GM21619 (cell line): ENCODE data around the gene SPATS2L.

Experiments used
- ATAC-seq: cut with Tn5 transposase; IDR thresholded peaks from one replicate; pipeline ENCODE4 v1.9.1; 2021; ENCODE audit not compliant: unreplicated experiment

Gene SPATS2L

DNA sequence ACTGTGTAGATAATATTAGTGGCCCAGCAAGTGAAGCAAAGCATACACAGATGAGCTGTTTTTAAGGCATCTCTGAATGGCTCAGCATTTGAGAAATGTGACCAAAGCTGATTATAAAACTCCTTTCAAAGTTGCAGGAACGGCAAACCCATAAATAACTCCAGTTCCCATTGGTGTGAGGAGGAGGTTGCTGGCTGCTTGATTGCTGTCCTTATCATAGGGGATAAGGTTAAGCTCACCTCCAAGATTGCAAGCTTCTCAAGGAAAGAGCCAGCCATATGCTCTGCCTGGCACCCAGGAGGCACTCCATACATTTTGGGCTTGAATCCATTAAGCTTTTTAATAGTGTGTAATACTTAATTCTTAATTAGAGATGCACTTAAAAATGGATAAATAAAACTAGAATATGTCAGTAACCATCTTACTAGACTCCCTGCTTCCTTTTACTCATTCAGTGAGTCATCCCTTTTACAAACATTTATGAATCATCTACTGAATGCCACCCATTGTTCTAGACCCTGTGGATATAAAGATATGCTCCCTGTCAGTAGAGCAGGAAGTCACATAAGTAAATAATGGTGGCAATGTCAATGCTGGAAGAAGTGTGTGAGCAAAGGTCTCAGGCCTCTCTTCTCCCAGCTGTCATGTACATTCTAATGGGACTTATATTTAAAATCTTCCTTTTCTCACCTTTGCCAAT is 99.3 kb downstream of the SPATS2L start:
- ATAC-seq = peak; percentile 53

DNA sequence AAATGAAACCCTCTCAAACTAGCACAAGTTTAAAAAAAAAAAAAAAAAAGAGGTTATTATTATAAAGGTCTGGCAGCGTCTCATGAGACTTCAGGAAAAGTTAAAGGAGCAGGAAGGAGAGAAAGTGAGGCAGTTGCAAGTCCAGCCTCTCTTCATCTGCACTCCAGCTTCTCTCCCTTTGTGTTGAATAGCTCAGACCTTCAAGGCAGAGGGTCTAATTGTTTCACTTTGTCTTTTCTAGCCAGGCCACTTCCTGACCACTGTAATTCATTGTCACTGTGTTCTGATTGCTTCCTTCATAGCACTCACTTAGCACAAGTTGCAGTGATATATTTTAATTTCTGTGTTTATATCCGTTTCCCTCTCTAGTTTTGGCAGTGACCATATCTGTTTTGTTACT is 99.9 kb downstream of the SPATS2L start:
- ATAC-seq = peak; percentile 63

DNA sequence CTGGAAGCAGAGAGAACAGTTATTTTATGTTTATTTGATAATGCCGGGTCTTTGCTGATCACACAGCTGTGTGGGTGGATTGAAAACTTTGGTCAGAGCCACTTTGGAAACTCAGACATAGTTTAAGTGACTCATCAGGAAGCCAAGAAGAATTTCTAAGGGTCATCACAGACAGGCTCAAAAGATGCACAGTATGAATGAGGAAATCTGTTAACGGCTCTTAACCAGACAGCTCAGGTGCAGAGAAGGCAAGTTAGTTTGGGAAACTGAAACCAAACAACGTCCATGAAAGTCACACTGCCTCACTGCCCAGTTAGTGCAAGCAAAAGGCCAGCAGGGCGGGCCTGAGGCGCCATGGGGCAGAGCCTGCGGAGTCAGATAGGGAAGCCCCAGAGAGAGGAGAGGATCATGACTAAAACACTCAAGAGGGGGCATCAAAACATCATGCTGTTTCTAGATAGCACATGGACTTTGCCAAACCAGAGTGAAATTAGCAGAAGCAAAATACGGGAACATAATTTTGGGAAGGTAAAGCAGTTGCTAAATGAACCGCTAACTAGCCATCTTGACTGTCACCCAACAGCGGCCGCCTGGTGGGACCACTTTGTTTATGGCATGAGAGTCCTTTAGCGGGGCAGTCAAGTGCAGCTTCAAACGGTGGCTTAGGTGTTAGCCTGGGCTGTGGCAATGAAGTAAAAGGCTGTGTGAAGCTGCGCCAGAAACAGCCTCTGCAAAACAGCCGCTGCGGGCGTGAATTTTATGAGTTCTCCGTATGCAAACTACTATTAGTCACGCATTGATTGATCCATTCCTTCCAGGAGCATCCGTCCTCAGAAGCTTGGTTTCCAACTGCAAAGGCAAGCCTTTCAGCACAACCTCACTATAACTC is 102.2 kb downstream of the SPATS2L start:
- ATAC-seq = no peak

DNA sequence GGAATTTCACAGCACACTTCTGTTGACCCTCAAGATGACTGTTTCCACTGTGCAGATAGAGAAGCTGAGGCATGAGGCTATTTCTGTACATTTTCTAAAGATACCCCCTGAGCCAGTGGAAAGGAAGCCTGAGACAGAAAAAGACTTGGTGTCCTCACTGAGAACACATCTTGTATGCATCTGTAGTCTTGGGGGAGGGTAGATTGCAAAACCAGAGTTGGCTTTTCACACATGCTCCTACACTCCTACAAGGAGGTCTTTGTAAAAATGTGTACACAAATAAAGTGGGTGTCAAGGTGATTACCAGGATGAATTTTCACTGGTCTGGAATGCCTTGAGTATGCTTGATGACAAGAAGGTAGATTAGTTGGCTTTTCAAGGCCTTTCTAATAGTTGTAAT is 105.3 kb downstream of the SPATS2L start:
- no peak for ATAC-seq

DNA sequence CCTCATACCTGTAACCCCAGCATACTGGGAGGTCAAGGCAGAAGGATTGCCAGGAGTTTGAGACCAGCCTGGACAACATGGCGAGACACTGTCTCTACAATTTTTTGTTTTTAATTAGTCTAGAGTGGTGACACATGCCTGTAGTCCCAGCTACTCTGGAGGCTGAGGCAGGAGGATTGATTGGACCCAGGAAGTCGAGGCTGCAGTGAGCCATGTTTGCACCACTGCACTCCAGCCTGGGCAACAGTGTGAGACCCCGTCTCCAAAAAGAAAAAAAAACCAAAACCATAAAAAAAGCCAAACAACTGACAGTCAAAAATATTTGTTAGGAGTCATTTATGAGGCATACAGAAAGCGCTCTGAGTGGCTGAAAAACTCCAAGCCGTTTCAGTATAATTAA is 107.9 kb downstream of the SPATS2L start:
- ATAC-seq = no peak

DNA sequence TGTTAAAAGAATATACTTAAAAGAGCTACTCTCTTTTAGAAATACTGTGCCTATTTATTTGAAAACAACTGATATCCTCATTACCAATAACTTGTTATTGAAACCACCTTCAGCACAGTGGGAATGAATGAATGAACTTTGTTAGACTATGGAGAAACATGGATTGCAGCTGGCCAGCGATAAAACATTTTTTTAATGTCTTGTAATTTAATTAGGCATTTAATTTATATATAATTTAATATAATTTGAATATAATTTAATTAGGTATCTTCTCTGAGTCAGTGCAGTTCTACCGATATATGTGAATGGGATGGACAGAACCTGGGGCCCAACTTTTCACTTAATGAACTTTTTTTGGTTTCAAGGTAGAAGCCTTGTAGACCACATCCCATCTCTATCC is 109.0 kb downstream of the SPATS2L start:
- ATAC-seq = no peak

DNA sequence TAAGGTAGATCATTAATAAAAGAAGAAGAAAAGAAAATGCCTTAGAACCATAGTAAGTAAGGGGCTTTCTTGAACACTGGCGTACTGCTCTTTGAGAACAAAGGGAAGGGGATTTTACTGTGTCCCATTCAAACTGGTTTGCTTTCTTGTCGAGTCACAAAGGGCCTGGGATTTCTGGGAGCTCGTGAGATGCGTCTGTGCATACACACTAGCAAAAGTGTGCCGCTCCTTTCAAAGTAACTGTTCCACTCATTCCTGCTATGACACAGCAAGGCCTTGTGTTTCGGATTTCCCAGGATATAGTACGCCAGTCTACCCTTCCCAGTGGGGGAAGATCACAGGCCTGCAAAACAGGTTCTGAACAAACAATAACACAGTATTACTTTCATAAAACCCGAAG is 110.4 kb downstream of the SPATS2L start:
- ATAC-seq = no peak

DNA sequence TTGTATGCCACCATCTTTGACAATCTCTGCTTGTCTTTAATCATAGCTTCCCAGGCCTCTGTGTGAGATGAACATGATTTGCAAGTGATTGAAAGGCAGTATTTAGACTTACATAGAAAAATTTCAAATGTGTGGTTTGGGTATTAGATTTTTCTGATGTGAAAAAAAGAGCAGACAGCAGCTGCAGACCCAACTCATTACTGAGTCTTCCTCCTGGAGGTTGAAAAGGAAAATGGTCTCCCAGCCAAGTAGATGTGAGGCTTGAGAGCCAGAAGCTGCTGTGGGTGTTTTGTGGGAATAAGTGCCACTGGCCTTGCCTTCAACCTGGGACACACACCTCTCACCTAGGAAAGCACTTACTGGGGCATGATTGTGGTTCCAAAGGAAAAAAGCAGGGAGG is 110.9 kb downstream of the SPATS2L start:
- no peak for ATAC-seq

DNA sequence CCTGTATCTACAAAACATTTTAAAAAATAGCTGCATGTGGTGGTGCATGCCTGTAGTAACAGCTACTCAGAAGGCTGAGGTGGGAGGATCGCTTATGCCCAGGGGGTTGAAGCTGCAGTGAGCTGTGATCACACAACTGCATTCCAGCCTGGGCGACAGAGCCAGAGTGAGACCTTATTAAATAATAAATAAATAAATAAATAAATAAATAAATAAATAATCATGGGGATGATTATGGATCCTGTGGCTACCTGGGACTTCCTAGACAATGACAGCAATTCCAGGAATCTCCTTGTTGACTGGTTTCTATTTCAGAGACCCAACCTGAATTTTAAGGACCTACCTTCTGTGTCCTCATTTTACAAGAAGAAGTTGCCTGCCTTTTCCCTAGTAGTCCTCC is 111.9 kb downstream of the SPATS2L start:
- no peak for ATAC-seq

DNA sequence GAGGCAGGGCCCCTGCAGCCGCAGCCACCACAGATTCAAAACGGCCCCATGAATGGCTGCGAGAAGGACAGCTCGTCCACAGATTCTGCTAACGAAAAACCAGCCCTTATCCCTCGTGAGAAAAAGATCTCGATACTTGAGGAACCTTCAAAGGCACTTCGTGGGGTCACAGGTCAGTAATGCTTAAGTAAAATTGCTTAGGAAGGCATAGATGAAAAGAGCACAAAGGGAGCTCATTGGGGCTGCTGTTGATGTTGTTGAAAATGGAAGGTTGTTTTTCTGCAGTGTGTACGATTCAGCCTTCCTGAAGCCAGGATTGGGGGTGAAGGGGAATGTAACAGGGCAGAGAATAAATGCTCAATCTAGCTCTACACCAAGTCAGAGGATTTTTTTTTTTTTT is 112.8 kb downstream of the SPATS2L start:
- no peak for ATAC-seq

DNA sequence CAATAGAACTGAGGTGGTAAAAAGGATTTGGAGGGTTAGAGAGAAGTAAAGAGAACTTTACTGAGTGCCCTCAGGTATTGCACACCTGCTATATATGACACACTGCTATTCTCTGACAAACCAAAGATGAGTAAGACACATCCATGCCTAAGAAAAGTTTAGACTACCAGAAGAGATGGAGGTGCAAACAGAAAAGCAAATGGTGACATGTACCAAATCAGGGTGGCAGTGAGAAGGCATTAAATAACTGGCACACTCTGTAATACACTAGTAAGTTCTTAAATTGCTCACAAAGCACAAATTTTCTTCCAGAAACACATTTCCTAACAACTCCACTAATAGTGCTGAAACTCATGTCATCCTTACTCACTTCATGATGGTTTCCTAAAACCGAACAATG is 114.8 kb downstream of the SPATS2L start:
- no peak for ATAC-seq

DNA sequence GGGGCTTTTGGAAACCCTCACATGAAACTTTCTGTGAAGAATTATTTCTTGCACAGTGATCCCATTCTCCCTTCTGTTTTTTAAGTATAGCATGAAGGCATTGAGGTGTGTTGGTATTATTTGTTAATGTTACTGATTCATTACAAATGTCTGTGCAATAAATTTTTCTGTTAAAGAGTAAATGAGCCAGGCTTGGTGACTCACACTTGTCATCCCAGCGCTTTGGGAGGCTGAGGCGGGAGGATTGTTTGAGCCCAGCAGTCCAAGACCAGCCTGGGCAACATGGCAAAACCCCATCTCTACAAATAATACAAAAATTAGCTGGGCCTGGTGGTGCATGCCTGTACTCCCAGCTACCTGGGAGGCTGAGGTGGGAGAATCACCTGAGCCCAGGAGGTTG is 115.6 kb downstream of the SPATS2L start:
- ATAC-seq = no peak

DNA sequence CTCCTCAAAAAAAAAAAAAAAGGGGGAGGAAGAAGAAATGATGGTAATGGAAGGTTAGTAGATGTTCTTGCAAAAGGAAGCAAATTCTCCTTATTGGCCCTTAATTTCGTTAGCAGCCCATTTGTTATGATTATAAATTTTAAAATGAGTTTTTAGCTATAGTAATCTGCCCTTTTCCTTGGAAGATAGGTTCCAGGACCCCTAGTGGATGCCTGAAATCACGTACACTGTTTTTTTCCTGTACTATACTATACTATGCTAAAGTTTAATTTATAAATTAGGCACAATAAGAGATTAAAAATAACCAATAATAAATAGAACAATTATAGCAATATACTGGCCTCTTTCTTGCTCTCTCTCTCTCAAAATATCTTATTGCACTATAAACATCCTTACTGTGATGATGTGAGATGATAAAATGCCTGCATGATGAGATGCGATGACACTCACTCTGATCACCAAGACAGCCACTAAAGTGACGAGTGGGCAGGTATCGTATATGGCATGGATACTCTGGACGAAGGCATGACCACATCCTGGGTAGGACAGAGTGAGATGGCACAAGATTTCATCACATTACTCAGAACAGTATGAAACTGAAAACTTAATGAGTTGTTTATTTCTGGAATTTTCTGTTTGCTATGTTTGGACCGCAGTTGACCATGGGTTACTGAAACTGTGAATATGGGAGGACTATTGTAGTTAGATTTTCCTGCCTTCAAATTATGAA is 116.2 kb downstream of the SPATS2L start:
- ATAC-seq = no peak

DNA sequence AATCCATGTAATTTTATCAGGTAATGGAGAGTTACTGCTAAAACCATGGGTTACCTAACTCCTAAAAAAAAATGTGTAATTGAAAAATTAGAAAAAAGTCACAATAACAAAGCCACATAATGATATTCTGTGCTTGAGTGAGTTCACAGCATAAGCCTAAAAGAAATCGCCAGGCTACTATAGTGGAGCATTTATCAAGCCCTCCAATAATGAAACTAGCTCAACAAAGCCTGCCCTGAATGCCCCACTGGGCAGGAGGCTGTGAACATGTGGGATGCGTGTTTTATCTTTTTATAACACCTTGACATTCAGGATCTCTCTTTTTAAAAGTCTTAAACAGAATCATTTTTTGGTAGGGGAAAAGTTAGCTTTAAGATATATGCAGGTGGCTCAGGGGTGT is 117.0 kb downstream of the SPATS2L start:
- ATAC-seq = no peak

DNA sequence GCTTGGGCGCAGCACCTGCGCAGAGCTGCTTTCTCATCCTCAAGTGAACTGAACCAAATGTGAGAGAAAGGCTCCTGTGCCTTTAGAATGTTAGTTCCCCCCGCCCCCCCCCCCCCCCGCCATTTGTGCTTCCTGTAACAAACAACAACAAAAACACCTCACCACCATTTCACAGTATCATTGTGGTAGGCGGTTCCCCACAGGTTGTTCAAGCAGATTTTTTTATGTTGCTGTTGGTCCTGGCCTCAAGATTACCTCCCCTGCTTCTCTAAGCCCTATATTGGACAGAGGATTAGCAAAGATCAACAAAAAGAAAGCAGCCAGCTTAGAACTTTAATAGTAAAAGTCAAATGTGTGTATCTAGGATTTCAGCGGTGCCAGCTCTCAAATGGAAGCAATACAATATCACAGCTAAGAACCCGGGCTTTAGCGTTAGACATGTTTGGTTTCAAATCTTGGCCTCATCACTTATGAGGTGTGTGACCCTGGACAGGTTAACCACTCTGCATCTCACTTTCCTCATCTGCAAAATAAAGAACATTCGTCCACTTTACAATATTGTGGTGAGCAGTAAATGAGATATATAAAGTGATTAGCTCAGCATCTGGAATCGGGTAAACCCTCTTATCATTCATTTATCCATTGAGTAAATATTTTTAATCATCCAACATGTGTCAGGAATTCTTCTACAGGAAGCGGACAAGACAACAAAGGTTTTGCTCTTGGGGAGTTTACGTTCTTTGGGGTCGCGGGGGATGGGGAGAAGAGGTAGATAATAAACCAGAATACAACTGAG is 118.7 kb downstream of the SPATS2L start:
- no peak for ATAC-seq

DNA sequence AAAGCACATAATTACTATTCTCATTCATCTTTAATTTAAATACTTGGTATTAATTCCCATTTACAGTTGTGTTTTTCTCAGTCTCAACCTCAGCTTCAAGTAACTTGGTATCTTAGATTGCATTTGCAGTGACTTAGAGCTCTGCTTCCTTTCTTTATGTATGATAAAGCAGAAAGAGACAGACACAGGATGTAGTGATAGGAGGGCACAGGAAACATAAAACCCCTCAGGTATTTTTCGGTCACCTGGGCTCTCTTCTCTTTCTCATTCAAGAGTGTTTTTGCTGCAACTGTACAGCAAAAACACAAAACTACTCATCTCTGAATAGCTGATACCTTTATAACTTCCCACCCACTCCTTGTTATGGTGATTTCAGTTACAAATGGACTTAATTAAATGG is 120.3 kb downstream of the SPATS2L start:
- no peak for ATAC-seq

DNA sequence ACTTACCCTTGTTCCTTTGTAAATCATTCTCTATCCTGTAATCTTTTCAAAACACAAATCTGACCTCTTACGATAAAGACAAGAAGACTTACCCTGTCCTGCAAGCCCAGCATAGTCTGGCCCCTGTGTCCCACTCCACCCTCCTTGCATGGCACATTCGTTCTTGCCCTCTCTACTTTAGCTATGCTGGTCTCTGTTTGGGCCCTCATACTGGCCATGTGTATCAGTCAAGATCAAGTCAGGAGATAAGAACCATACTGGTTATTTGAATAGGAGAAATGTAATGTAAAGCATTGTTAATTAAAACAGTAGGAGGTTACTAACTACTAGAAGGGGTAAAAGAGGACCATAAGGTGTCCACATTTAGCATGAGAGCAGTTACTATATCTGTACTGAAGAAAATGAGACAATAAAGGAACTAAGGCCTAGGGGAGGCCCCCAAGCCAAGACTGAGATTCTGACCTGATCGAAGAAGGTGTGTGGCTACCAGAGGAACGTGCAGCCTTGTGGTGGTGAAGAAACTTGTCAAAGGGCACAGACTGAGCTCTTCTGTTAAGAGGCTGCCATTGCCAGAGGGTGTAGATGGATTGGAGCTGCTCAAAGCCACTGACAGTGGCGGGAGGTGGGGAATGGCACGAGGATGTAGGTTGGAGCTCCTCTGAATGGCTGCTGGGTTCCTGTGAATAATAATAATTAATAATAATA is 122.6 kb downstream of the SPATS2L start:
- ATAC-seq = peak; percentile 83

DNA sequence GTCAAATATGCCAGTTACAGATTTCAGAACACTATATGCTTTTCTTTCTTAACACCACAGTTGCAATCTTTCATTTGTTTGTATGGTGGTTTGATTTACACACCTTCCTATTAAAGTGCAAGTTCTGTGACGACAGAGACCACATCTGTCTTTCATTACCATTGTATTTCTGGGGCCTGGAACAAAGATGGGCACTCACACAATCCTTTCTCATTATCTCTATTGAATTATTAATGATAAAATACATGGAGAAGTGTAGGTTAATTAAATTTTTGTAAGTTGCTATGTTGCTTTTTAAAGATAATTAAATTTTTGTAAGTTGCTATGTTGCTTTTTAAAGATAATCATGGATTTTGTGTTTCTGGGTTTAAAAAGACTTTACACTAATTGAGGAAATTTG is 123.5 kb downstream of the SPATS2L start:
- ATAC-seq = no peak

DNA sequence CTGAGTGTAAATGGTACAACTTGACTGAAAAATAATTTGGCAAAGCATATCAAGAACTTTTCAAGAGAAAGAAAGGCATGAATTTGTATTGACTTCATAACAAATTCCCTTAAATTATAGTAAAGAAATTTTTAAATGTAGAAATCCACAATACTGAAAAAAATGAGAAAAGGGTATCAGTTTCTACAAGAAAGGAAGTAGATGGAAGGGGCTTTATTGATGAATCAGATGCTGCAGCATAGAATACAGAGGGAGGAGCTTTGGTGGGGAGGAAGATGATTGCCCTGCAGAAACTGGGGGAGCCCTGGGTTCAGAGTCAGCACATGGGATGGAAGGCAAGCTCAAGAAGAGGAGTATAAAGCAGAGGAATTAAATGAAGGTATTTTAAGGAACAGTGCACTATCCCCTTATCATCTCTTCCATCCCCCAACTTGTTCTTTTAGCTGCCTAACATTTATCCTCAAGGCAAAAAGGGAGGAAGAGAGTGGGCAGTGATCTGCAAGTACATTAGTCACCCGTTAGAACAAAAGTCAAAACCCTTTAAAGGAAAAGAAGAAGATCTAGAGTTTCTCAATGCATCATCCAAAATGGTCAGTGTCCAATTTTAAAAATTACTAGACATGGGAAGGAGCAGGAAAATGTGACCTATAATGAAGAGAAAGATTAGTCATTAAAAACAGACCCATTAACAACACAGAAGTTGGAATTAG is 125.7 kb downstream of the SPATS2L start:
- ATAC-seq = no peak

DNA sequence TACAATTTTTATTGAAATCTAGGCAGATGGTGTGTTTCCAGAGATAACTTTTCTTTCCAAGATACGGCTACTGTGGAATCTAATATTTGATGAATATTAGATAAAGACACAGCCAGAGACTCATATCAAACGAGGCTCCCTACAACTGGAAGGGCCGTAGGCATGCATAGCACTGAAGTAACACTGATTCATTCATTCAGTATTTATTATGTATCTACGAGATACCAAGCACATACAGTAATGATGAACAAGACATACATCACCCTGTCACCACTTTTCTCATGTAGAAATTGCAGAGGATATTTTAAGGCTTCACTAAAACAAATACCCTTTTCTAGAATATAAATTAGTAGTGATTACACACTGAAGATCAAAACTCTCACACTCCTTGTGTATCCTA is 128.9 kb downstream of the SPATS2L start:
- ATAC-seq = no peak
